ENCODE measurements around the gene ASH1L.
A peak's percentile ranks its signal among the peaks of the same experiment; 100 is the strongest.

The ASH1L gene

DNA sequence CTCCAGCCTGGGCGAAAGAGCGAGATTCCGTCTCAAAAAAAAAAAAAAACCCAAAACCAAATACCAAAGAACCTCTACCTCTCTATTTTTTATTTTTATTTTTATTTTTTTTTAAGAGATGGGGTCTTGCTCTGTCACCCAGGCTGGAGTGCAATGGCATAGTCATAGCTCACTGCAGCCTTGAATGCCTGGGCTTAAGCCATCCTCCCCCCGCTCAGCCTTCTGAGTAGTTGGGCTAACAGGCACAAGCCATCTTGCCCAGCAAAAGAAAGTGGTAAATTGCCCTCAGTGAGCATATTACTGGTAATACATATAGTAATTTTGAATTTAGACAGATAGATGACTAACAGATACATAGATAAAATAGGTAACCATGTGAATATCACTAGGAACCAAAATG is 77.4 kb downstream of the ASH1L start:
- no peak for ATAC-seq

DNA sequence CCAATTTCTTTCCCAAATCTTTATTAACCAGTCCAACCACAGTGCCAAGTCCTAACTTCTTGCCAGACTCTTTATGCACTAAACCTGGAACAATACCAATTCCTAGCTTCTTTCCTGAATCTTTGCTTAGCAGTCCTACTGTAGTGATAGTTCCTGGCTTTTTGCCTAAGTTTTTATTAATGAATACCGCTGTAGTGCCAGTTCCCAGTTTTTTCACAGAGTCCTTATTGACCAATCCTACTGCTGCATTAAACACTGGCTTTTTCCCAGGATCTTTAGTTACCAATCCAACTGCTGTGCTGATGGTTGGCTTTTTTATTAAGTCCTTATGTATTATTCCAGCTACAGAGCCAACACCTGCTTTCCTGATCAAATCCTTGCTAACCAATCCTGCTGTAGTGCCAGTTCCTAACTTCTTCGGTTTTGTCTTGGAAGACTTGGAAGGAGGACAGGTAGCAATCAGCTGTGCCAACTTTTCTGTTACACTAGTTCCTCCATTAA is 80.8 kb downstream of the ASH1L start:
- peak; percentile 54 for ATAC-seq
- TF ChIP-seq, protein P1, sequence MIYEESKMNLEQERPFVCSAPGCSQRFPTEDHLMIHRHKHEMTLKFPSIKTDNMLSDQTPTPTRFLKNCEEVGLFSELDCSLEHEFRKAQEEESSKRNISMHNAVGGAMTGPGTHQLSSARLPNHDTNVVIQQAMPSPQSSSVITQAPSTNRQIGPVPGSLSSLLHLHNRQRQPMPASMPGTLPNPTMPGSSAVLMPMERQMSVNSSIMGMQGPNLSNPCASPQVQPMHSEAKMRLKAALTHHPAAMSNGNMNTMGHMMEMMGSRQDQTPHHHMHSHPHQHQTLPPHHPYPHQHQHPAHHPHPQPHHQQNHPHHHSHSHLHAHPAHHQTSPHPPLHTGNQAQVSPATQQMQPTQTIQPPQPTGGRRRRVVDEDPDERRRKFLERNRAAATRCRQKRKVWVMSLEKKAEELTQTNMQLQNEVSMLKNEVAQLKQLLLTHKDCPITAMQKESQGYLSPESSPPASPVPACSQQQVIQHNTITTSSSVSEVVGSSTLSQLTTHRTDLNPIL (CRISPR knock-in tag; IDR thresholded peaks at IDR 0.05; ENCODE audit: low read depth), result no peak
- no peak for TF ChIP-seq ISL1 (CRISPR knock-in tag; IDR thresholded peaks at IDR 0.05)
- TF ChIP-seq ZFP30 (CRISPR knock-in tag; IDR thresholded peaks at IDR 0.05), result no peak
- no peak for TF ChIP-seq GLIS3 (CRISPR knock-in tag; IDR thresholded peaks at IDR 0.05)
- TF ChIP-seq CSDC2 (CRISPR knock-in tag; IDR thresholded peaks at IDR 0.05), result no peak

More for the DNA sequence above, 77.4 kb downstream of the ASH1L start:
- TF ChIP-seq ISL1 (CRISPR knock-in tag; IDR thresholded peaks at IDR 0.05) (no peak), ZFP30 (CRISPR knock-in tag; IDR thresholded peaks at IDR 0.05) (no peak), ARNTL (CRISPR knock-in tag; IDR thresholded peaks at IDR 0.05; ENCODE audit: borderline replicate concordance, low read depth) (no peak), ZFP3 (CRISPR knock-in tag; IDR thresholded peaks at IDR 0.05) (no peak), OSR1 (CRISPR knock-in tag; IDR thresholded peaks at IDR 0.05) (no peak), ZNF70 (CRISPR knock-in tag; IDR thresholded peaks at IDR 0.05) (no peak), POU6F1 (CRISPR knock-in tag; IDR thresholded peaks at IDR 0.05; ENCODE audit: borderline replicate concordance, low read depth) (no peak), ESRRG (CRISPR knock-in tag; IDR thresholded peaks at IDR 0.05) (no peak), GLIS3 (CRISPR knock-in tag; IDR thresholded peaks at IDR 0.05) (no peak), TCF4 (CRISPR knock-in tag; IDR thresholded peaks at IDR 0.05; ENCODE audit: borderline replicate concordance) (no peak), BACH2 (CRISPR knock-in tag; IDR thresholded peaks at IDR 0.05; ENCODE audit: borderline replicate concordance) (no peak), PATZ1 (CRISPR knock-in tag; IDR thresholded peaks at IDR 0.05; ENCODE audit: borderline replicate concordance) (no peak), CSRNP3 (CRISPR knock-in tag; IDR thresholded peaks at IDR 0.05) (no peak), ZNF565 (CRISPR knock-in tag; conservative IDR thresholded peaks at IDR 0.05; ENCODE audit: low read depth) (no peak), CSDC2 (CRISPR knock-in tag; IDR thresholded peaks at IDR 0.05) (no peak)
- TF ChIP-seq, protein P2, sequence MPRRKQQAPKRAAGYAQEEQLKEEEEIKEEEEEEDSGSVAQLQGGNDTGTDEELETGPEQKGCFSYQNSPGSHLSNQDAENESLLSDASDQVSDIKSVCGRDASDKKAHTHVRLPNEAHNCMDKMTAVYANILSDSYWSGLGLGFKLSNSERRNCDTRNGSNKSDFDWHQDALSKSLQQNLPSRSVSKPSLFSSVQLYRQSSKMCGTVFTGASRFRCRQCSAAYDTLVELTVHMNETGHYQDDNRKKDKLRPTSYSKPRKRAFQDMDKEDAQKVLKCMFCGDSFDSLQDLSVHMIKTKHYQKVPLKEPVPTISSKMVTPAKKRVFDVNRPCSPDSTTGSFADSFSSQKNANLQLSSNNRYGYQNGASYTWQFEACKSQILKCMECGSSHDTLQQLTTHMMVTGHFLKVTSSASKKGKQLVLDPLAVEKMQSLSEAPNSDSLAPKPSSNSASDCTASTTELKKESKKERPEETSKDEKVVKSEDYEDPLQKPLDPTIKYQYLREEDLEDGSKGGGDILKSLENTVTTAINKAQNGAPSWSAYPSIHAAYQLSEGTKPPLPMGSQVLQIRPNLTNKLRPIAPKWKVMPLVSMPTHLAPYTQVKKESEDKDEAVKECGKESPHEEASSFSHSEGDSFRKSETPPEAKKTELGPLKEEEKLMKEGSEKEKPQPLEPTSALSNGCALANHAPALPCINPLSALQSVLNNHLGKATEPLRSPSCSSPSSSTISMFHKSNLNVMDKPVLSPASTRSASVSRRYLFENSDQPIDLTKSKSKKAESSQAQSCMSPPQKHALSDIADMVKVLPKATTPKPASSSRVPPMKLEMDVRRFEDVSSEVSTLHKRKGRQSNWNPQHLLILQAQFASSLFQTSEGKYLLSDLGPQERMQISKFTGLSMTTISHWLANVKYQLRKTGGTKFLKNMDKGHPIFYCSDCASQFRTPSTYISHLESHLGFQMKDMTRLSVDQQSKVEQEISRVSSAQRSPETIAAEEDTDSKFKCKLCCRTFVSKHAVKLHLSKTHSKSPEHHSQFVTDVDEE (CRISPR knock-in tag; IDR thresholded peaks at IDR 0.05), result no peak
- TF ChIP-seq, protein P1 (CRISPR knock-in tag; IDR thresholded peaks at IDR 0.05; ENCODE audit: low read depth), result no peak

DNA sequence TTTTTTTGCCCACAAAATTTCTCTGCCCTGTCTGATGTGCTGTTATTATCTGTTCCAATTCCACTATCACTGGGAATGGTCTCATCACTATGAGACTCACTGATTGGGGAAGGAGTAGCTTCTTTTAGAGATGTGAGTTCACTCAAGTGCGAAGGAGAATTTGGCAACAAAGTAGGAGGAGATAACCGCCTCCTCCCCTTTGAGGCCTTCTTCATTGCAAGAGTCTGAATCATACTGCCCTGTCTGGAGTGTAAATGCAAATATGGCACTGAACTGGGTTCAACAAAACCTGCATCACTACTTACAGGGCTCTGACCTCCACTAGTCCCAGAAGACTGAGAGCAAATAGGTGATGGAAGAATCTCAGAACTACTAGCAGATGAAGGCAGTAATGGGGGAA is 83.4 kb downstream of the ASH1L start:
- TF ChIP-seq ZFP3 (CRISPR knock-in tag; IDR thresholded peaks at IDR 0.05) (no peak), ZFP30 (CRISPR knock-in tag; IDR thresholded peaks at IDR 0.05) (no peak), OSR1 (CRISPR knock-in tag; IDR thresholded peaks at IDR 0.05) (no peak), RARB (CRISPR knock-in tag; IDR thresholded peaks at IDR 0.05) (no peak), ZC3H10 (CRISPR knock-in tag; IDR thresholded peaks at IDR 0.05) (no peak), ESRRG (CRISPR knock-in tag; IDR thresholded peaks at IDR 0.05) (no peak), ZNF8 (CRISPR knock-in tag; IDR thresholded peaks at IDR 0.05) (no peak), GLIS3 (CRISPR knock-in tag; IDR thresholded peaks at IDR 0.05) (no peak), BACH2 (CRISPR knock-in tag; IDR thresholded peaks at IDR 0.05; ENCODE audit: borderline replicate concordance) (no peak), TCF4 (CRISPR knock-in tag; IDR thresholded peaks at IDR 0.05; ENCODE audit: borderline replicate concordance) (no peak), CSRNP3 (CRISPR knock-in tag; IDR thresholded peaks at IDR 0.05) (no peak), PATZ1 (CRISPR knock-in tag; IDR thresholded peaks at IDR 0.05; ENCODE audit: borderline replicate concordance) (no peak), SNAI2 (CRISPR knock-in tag; IDR thresholded peaks at IDR 0.05) (no peak)
- TF ChIP-seq, protein P1 (CRISPR knock-in tag; IDR thresholded peaks at IDR 0.05; ENCODE audit: low read depth), result no peak
- ATAC-seq, result peak; percentile 34; the same call in 2 of the 3 replicates

Measured in SK-N-SH treated with all-trans-retinoic acid at 6 μM for 48 hours (cell line).